Hematopoietic multipotent progenitor cell treated with erythropoietin and hydrocortisone succinate and interleukin-3 and kit ligand, for 8 days (in vitro differentiated cells): ENCODE results near the gene DNAJC6.

ENCODE experiments used
- DNase-seq: peaks from one replicate; pipeline ENCODE4 v3.0.0-alpha.2; 2015

DNAJC6 gene

GRCh38 chr1:65297706-65298105, 11.6 kb upstream of the DNAJC6 start:
- DNase-seq: peak; percentile 53

GRCh38 chr1:65299328-65299727, 10.0 kb upstream of the DNAJC6 start:
- no peak for DNase-seq

- peak; percentile 77 for DNase-seq
Measured at GRCh38 chr1:65308781-65309303, 501 bp upstream of the DNAJC6 start.

GRCh38 chr1:65310078-65310587, 790 bp downstream of the DNAJC6 start:
- peak; percentile 82 for DNase-seq

- DNase-seq: no peak
Measured at GRCh38 chr1:65311760-65312159, 2.4 kb downstream of the DNAJC6 start.

- no peak for DNase-seq
Measured at GRCh38 chr1:65316233-65316632, 6.9 kb downstream of the DNAJC6 start.

- peak; percentile 98 for DNase-seq
Measured at GRCh38 chr1:65317866-65318653, 8.7 kb downstream of the DNAJC6 start.

GRCh38 chr1:65319141-65319540, 9.8 kb downstream of the DNAJC6 start:
- DNase-seq: peak; percentile 86

GRCh38 chr1:65319754-65320153, 10.4 kb downstream of the DNAJC6 start:
- DNase-seq: peak; percentile 52

- no peak for DNase-seq
Measured at GRCh38 chr1:65321879-65322278, 12.5 kb downstream of the DNAJC6 start.

GRCh38 chr1:65323246-65323645, 13.9 kb downstream of the DNAJC6 start:
- peak; percentile 39 for DNase-seq

- no peak for DNase-seq
Measured at GRCh38 chr1:65330021-65330420, 20.7 kb downstream of the DNAJC6 start.

GRCh38 chr1:65330822-65331221, 21.5 kb downstream of the DNAJC6 start:
- DNase-seq: no peak

GRCh38 chr1:65332821-65333220, 23.5 kb downstream of the DNAJC6 start:
- no peak for DNase-seq

GRCh38 chr1:65334081-65334480, 24.7 kb downstream of the DNAJC6 start:
- DNase-seq: no peak

GRCh38 chr1:65339866-65340468, 30.6 kb downstream of the DNAJC6 start:
- no peak for DNase-seq

GRCh38 chr1:65341381-65341780, 32.0 kb downstream of the DNAJC6 start:
- peak; percentile 81 for DNase-seq

GRCh38 chr1:65343286-65343685, 33.9 kb downstream of the DNAJC6 start:
- DNase-seq: no peak

GRCh38 chr1:65344171-65344814, 35.0 kb downstream of the DNAJC6 start:
- no peak for DNase-seq

- no peak for DNase-seq
Measured at GRCh38 chr1:65346190-65346589, 36.8 kb downstream of the DNAJC6 start.

GRCh38 chr1:65355031-65355712, 45.8 kb downstream of the DNAJC6 start:
- DNase-seq: peak; percentile 76

- no peak for DNase-seq
Measured at GRCh38 chr1:65357291-65357960, 48.1 kb downstream of the DNAJC6 start.
